Esophagus muscularis mucosa (tissue), 4 donors: ENCODE data around the gene RAB35.

Experiments used
- EP300 ChIP-seq: sonication (generic); formaldehyde crosslinking; IDR thresholded peaks from one replicate; pipeline ENCODE4 v1.6.1; 2017; ENCODE audit warnings: antibody characterized with exemption
- POLR2A ChIP-seq: fragments of 450-650 bp; IDR thresholded peaks from one replicate; pipeline ENCODE4 v1.6.1; 2017; ENCODE audit warnings: antibody characterized with exemption, moderate library complexity, mild to moderate bottlenecking, low read depth
- TF ChIP-seq, protein P1 (sequence below), 3 experiments: fragments of 200-600 bp in 2 of 3; fragments of 450-650 bp in 1 of 3; sonication (generic) in 2 of 3; IDR thresholded peaks; one replicate each; pipeline ENCODE4 v1.5.1; 2017 to 2019; ENCODE audit warnings: antibody characterized with exemption in 3 of 3, mild to moderate bottlenecking in 2 of 3, moderate library complexity in 1 of 3

DNA sequence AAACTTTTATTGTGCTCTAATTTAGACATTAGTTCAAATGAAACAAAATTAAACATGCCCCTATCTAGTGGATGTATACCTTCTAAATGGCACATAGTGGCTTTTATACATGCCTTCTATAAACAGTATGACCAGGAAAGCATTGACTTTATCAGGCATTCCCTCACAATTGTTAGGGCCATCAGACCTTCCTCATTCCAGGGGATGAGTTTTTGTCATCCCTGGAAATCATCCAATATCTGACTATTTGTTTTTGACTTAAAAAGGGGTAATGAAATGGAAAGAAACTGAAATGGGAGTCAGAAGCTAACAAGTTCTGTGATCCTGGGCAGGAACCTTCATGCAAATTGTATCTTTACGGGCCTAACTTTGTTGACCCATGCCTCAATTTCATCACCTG lies 69.5 kb downstream of the RAB35 start:
- TF ChIP-seq, protein P1, sequence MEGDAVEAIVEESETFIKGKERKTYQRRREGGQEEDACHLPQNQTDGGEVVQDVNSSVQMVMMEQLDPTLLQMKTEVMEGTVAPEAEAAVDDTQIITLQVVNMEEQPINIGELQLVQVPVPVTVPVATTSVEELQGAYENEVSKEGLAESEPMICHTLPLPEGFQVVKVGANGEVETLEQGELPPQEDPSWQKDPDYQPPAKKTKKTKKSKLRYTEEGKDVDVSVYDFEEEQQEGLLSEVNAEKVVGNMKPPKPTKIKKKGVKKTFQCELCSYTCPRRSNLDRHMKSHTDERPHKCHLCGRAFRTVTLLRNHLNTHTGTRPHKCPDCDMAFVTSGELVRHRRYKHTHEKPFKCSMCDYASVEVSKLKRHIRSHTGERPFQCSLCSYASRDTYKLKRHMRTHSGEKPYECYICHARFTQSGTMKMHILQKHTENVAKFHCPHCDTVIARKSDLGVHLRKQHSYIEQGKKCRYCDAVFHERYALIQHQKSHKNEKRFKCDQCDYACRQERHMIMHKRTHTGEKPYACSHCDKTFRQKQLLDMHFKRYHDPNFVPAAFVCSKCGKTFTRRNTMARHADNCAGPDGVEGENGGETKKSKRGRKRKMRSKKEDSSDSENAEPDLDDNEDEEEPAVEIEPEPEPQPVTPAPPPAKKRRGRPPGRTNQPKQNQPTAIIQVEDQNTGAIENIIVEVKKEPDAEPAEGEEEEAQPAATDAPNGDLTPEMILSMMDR (IDR thresholded peaks at IDR 0.05) = no peak
- no peak for TF ChIP-seq POLR2A
- no peak for TF ChIP-seq EP300
